ENCODE data around the gene RPS6KB1. TPM values are rescaled to one million over a fixed set of nuclear protein-coding genes. Genes with fewer than 3 reads are reported as not detected.

The RPS6KB1 gene
- 10.0 and 13.4 TPM in 2 replicates for polyA plus RNA-seq (2012; rRNA removed)
- polyA plus RNA-seq (2012; cell fraction: cytosol; rRNA removed): 11.2 and 13.2 TPM in 2 replicates
- polyA plus RNA-seq (2012; cell fraction: nucleus; rRNA removed): 12.9 and 15.0 TPM in 2 replicates

DNA sequence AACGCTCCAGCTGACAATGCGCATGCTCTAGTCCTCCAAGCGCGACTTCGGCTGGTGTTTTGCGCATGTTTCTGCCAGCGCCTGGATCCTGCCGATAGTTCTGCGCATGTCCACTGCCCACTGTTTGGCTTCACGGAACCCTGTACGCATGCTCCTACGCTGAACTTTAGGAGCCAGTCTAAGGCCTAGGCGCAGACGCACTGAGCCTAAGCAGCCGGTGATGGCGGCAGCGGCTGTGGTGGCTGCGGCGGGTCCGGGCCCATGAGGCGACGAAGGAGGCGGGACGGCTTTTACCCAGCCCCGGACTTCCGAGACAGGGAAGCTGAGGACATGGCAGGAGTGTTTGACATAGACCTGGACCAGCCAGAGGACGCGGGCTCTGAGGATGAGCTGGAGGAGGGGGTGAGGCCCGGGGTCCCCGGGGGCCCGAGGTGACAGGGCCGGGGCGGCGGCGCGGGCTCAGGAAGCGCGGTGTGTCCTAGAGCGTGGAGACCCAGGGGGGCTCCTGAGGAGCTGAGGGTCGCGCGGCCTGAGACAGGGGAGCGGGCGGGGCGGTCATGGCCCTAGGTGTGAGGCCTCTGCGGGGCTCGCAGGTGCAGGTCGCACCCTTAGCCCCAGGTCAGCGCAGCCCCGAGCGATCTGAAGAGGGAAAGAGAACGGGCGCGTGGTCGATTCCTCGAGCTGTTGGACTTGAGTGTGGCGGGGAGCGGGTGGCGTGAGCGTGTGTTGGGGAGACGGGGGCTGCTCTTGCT is at the start of gene RPS6KB1, which contains the start of gene TUBD1:
Gene RPS6KB1 (plus strand): TSS at position 198 of the 752 bp plus-strand sequence. CDS start 64 bp downstream, at position 262.
Gene TUBD1 (minus strand): TSS at position 20 of the 752 bp plus-strand sequence. CDS start 1,941 bp downstream, outside the sequence.
- under 1% methylated on average over 60 of the region's 61 CpGs for WGBS (ENCODE audit: low lambda C conversion rate)
- peaks cover 3 to 17% of the 10 kb centered on the region in 2 experiments; a peak in 3 of 4 replicates for H3K4me1 ChIP-seq (ENCODE audit: control insufficient read depth in 1 of 2, insufficient read depth in 2 of 2, low read depth in 1 of 2, low read length in 1 of 2)
- peak within 1 kb of the TSS; percentile 90 for H3K4me2 ChIP-seq
- peak within 1 kb of the TSS; percentile 58 to 64 for H3K27ac ChIP-seq (ENCODE audit: low read depth in 2 of 2, low read length in 1 of 2)
- ChIA-PET POLR2A (interaction anchor here (0.5 kb wide), 1 partner anchor 542 kb away, joined by 3 read pairs; no protein-coding TSS in a partner anchor), CTCF (interaction anchor here (1.3 to 3.3 kb wide), 3 partner anchors 21 to 145 kb away, joined by 3 to 20 read pairs (median 14); no protein-coding TSS in a partner anchor)
- H3K9ac ChIP-seq: peak within 1 kb of the TSS; percentile 82
- peaks cover 25% of the 10 kb centered on the region for H3F3A ChIP-seq (replicated peaks; ENCODE audit: insufficient read depth)
- peaks cover 8% of the 10 kb centered on the region for H4K20me1 ChIP-seq (ENCODE audit: insufficient read depth)
- H3K36me3 ChIP-seq (replicated peaks in 1 of 2; ENCODE audit: control insufficient read depth in 1 of 2, insufficient read depth in 2 of 2, low read length in 1 of 2): peaks cover 0 to 4% of the 10 kb centered on the region in 2 experiments
- peak; percentile 99 for DNase-seq
- H3K9me3 ChIP-seq: no peaks in the 10 kb centered on the region
- no peaks in the 10 kb centered on the region for H3K27me3 ChIP-seq (ENCODE audit: insufficient read depth)
- peak within 1 kb of the TSS; percentile 70 to 80 for H3K4me3 ChIP-seq (ENCODE audit: low read depth in 2 of 2, low read length in 1 of 2)
- peaks cover 79% of the 10 kb centered on the region for H3K79me2 ChIP-seq (ENCODE audit: insufficient read depth)
- H3K9me2 ChIP-seq: no peaks in the 10 kb centered on the region
- peak within 1 kb of the TSS; percentile 89 for H2AFZ ChIP-seq (ENCODE audit: low read depth)
- no peak for TF ChIP-seq EP300 (IDR thresholded peaks at IDR 0.05; ENCODE audit: borderline replicate concordance in 1 of 2, low read depth in 1 of 2, low read length in 1 of 2)
- no peak for TF ChIP-seq FOXJ3 (CRISPR knock-in tag; IDR thresholded peaks at IDR 0.05)
- TF ChIP-seq SIN3A (IDR thresholded peaks at IDR 0.05; ENCODE audit: borderline replicate concordance, low read depth, low read length): peak; percentile 78
- no peak for TF ChIP-seq ELF1 (IDR thresholded peaks at IDR 0.05)
- TF ChIP-seq, protein P1, sequence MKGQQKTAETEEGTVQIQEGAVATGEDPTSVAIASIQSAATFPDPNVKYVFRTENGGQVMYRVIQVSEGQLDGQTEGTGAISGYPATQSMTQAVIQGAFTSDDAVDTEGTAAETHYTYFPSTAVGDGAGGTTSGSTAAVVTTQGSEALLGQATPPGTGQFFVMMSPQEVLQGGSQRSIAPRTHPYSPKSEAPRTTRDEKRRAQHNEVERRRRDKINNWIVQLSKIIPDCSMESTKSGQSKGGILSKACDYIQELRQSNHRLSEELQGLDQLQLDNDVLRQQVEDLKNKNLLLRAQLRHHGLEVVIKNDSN (IDR thresholded peaks at IDR 0.05; ENCODE audit: borderline replicate concordance, low read depth): no peak
- TF ChIP-seq NRF1 (IDR thresholded peaks at IDR 0.05; ENCODE audit: low read depth, low read length): peak; percentile 99
- TF ChIP-seq MXI1 (IDR thresholded peaks at IDR 0.05; ENCODE audit: low read depth, low read length): peak; percentile 58
- TF ChIP-seq, protein P2, sequence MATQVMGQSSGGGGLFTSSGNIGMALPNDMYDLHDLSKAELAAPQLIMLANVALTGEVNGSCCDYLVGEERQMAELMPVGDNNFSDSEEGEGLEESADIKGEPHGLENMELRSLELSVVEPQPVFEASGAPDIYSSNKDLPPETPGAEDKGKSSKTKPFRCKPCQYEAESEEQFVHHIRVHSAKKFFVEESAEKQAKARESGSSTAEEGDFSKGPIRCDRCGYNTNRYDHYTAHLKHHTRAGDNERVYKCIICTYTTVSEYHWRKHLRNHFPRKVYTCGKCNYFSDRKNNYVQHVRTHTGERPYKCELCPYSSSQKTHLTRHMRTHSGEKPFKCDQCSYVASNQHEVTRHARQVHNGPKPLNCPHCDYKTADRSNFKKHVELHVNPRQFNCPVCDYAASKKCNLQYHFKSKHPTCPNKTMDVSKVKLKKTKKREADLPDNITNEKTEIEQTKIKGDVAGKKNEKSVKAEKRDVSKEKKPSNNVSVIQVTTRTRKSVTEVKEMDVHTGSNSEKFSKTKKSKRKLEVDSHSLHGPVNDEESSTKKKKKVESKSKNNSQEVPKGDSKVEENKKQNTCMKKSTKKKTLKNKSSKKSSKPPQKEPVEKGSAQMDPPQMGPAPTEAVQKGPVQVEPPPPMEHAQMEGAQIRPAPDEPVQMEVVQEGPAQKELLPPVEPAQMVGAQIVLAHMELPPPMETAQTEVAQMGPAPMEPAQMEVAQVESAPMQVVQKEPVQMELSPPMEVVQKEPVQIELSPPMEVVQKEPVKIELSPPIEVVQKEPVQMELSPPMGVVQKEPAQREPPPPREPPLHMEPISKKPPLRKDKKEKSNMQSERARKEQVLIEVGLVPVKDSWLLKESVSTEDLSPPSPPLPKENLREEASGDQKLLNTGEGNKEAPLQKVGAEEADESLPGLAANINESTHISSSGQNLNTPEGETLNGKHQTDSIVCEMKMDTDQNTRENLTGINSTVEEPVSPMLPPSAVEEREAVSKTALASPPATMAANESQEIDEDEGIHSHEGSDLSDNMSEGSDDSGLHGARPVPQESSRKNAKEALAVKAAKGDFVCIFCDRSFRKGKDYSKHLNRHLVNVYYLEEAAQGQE (IDR thresholded peaks at IDR 0.05; ENCODE audit: low read depth, low read length): 0 out of 2 replicates have a peak, but pooled peaks have one; percentile 45
- TF ChIP-seq CHD2 (IDR thresholded peaks at IDR 0.05; ENCODE audit: low read length, partially characterized antibody): no peak
- TF ChIP-seq, protein P3, sequence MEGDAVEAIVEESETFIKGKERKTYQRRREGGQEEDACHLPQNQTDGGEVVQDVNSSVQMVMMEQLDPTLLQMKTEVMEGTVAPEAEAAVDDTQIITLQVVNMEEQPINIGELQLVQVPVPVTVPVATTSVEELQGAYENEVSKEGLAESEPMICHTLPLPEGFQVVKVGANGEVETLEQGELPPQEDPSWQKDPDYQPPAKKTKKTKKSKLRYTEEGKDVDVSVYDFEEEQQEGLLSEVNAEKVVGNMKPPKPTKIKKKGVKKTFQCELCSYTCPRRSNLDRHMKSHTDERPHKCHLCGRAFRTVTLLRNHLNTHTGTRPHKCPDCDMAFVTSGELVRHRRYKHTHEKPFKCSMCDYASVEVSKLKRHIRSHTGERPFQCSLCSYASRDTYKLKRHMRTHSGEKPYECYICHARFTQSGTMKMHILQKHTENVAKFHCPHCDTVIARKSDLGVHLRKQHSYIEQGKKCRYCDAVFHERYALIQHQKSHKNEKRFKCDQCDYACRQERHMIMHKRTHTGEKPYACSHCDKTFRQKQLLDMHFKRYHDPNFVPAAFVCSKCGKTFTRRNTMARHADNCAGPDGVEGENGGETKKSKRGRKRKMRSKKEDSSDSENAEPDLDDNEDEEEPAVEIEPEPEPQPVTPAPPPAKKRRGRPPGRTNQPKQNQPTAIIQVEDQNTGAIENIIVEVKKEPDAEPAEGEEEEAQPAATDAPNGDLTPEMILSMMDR (IDR thresholded peaks at IDR 0.05): no peak
- TF ChIP-seq MEF2A (IDR thresholded peaks at IDR 0.05; ENCODE audit: borderline replicate concordance, low read depth): no peak; the same call in 1 of the 2 replicates
- no peak for TF ChIP-seq RXRA (IDR thresholded peaks at IDR 0.05; ENCODE audit: borderline replicate concordance, low read depth)
- TF ChIP-seq, protein P4, sequence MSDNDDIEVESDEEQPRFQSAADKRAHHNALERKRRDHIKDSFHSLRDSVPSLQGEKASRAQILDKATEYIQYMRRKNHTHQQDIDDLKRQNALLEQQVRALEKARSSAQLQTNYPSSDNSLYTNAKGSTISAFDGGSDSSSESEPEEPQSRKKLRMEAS (IDR thresholded peaks at IDR 0.05; ENCODE audit: low read depth): peak; percentile 47; the same call in 1 of the 2 replicates
- TF ChIP-seq NFIC (IDR thresholded peaks at IDR 0.05; ENCODE audit: borderline replicate concordance): no peak
- TF ChIP-seq TAF1 (IDR thresholded peaks at IDR 0.05; ENCODE audit: borderline replicate concordance, low read depth, low read length): peak; percentile 95
- TF ChIP-seq TCF12 (IDR thresholded peaks at IDR 0.05): no peak
- no peak for TF ChIP-seq JUND (IDR thresholded peaks at IDR 0.05)
- TF ChIP-seq, protein P5, sequence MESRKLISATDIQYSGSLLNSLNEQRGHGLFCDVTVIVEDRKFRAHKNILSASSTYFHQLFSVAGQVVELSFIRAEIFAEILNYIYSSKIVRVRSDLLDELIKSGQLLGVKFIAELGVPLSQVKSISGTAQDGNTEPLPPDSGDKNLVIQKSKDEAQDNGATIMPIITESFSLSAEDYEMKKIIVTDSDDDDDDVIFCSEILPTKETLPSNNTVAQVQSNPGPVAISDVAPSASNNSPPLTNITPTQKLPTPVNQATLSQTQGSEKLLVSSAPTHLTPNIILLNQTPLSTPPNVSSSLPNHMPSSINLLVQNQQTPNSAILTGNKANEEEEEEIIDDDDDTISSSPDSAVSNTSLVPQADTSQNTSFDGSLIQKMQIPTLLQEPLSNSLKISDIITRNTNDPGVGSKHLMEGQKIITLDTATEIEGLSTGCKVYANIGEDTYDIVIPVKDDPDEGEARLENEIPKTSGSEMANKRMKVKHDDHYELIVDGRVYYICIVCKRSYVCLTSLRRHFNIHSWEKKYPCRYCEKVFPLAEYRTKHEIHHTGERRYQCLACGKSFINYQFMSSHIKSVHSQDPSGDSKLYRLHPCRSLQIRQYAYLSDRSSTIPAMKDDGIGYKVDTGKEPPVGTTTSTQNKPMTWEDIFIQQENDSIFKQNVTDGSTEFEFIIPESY (IDR thresholded peaks at IDR 0.05; ENCODE audit: borderline replicate concordance, low read depth): no peak
- TF ChIP-seq YY1 (IDR thresholded peaks at IDR 0.05; ENCODE audit: low read depth): peak; percentile 96
- TF ChIP-seq, protein P6, sequence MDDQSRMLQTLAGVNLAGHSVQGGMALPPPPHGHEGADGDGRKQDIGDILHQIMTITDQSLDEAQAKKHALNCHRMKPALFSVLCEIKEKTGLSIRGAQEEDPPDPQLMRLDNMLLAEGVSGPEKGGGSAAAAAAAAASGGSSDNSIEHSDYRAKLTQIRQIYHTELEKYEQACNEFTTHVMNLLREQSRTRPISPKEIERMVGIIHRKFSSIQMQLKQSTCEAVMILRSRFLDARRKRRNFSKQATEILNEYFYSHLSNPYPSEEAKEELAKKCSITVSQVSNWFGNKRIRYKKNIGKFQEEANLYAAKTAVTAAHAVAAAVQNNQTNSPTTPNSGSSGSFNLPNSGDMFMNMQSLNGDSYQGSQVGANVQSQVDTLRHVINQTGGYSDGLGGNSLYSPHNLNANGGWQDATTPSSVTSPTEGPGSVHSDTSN (IDR thresholded peaks at IDR 0.05): no peak
- no peak for TF ChIP-seq RFX5 (IDR thresholded peaks at IDR 0.05; ENCODE audit: low read length)
